Measurements from ENCODE around the gene TMEM108. TPM values are rescaled to one million over a fixed set of nuclear protein-coding genes. Genes with fewer than 3 reads are reported as not detected.

The TMEM108 gene
- total RNA-seq, 4 donors from 2014 or later, result 0.21 to 1.5 TPM; not detected in 2

GRCh38 chr3:133394561-133395311, 356.5 kb downstream of the TMEM108 start:
- Histone ChIP-seq H3K27ac (no peak overlapping the region), H3K9me3 (no peaks in the 10 kb centered on the region), H3K4me1 (no peaks in the 10 kb centered on the region), H3K4me3 (no peak overlapping the region), H3K27me3 (no peaks in the 10 kb centered on the region), H3K36me3 (no peaks in the 10 kb centered on the region)
- DNase-seq (ENCODE audit: low spot score in 2 of 2), result no peak
- TF ChIP-seq POLR2A (IDR thresholded peaks at IDR 0.05), result no peak
- TF ChIP-seq CTCF (IDR thresholded peaks at IDR 0.05), result no peak
- TF ChIP-seq EP300 (IDR thresholded peaks at IDR 0.05), result no peak
- WGBS, 2 donors, result 75 to 92% methylated on average over 1 of the region's 1 CpG

GRCh38 chr3:133396906-133397305, 358.7 kb downstream of the TMEM108 start:
- H3K27me3 ChIP-seq, result no peaks in the 10 kb centered on the region
- H3K27ac ChIP-seq, result no peak overlapping the region
- 75 to 78% methylated on average over 10 of the region's 10 CpGs for WGBS, 2 donors
- no peaks in the 10 kb centered on the region for H3K36me3 ChIP-seq
- no peak overlapping the region for H3K4me3 ChIP-seq
- no peaks in the 10 kb centered on the region for H3K4me1 ChIP-seq
- no peaks in the 10 kb centered on the region for H3K9me3 ChIP-seq
- no peak for DNase-seq (ENCODE audit: low spot score in 2 of 2)
- TF ChIP-seq POLR2A (IDR thresholded peaks at IDR 0.05) (no peak), CTCF (IDR thresholded peaks at IDR 0.05) (no peak), EP300 (IDR thresholded peaks at IDR 0.05) (no peak)

DNA sequence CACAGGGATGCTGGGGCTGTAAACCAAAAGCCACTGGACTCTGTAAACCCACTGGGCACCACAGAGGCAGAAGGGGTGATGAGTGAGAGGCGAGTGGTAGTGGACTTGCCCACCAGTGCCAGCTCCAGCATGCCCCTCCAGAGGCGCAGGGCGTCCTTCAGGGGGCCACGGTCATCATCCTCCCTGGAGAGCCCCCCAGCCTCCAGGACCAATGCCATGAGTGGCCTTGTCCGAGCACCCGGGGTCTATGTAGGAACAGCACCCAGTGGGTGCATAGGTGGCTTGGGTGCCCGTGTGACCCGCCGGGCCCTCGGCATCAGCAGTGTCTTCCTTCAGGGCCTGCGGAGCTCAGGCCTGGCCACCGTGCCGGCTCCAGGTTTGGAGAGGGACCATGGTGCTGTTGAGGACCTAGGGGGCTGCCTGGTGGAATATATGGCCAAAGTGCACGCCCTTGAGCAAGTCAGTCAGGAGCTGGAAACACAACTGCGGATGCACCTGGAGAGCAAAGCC, 361.9 kb downstream of the TMEM108 start, which contains the start of gene BFSP2:
Gene BFSP2, plus strand, starts transcription at position 51 of the 510 bp plus-strand sequence. Its CDS starts 28 bp downstream, at position 79.
- no peak for DNase-seq (ENCODE audit: low spot score in 2 of 2)
- Histone ChIP-seq H3K27me3 (no peaks in the 10 kb centered on the region), H3K36me3 (no peaks in the 10 kb centered on the region), H3K9me3 (no peaks in the 10 kb centered on the region), H3K27ac (no peak within 1 kb of the TSS), H3K4me3 (no peak within 1 kb of the TSS), H3K4me1 (no peaks in the 10 kb centered on the region)
- WGBS, 2 donors, result 93 to 99% methylated on average over 7 to 10 of the region's 15 CpGs
- TF ChIP-seq EP300 (IDR thresholded peaks at IDR 0.05) (no peak), CTCF (IDR thresholded peaks at IDR 0.05) (no peak), POLR2A (IDR thresholded peaks at IDR 0.05) (no peak)

DNA sequence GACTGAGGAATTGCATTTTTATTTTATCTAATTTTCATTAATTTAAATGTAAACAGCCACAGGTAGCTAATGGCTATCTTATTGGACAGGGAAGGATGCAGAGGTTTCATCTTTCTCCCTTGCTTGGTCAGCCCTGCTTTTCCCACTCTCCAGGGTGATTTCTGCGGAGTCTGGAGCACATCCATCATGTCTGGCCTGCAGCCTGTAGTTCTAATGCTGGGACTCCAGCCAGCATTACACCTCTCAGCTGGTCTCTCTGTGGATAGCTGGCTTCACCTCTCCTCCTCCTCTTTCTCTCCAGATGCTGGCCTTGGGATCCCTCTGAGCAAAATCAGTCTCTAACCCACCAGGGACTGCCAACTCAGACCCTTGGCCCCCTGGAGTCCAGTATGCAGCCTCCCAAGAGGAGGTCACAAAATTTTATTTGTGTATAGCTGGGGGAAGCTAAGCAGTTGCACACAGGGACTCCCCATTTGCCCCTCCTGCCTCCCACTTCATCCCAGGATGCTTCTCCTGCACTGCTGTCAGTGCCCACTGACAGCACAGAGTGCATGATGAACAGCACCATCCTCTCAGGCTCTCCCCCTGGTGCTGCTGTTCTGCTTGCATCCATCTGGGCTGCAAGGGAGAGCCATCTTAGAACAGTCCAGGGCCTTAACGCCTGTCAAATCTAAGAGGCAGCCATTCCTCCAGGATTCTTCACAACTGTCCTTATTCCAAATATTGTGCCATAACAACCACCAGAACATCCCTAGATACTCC, 363.4 kb downstream of the TMEM108 start:
- H3K4me1 ChIP-seq, result no peaks in the 10 kb centered on the region
- H3K36me3 ChIP-seq, result no peaks in the 10 kb centered on the region
- TF ChIP-seq EP300 (IDR thresholded peaks at IDR 0.05), result no peak
- no peak for TF ChIP-seq CTCF (IDR thresholded peaks at IDR 0.05)
- no peak for TF ChIP-seq POLR2A (IDR thresholded peaks at IDR 0.05)
- H3K27me3 ChIP-seq, result no peaks in the 10 kb centered on the region
- no peak overlapping the region for H3K27ac ChIP-seq
- H3K4me3 ChIP-seq, result no peak overlapping the region
- DNase-seq (ENCODE audit: low spot score in 2 of 2), result no peak
- WGBS, 2 donors, result 70 to 72% methylated on average over 2 of the region's 2 CpGs
- H3K9me3 ChIP-seq, result no peaks in the 10 kb centered on the region

DNA sequence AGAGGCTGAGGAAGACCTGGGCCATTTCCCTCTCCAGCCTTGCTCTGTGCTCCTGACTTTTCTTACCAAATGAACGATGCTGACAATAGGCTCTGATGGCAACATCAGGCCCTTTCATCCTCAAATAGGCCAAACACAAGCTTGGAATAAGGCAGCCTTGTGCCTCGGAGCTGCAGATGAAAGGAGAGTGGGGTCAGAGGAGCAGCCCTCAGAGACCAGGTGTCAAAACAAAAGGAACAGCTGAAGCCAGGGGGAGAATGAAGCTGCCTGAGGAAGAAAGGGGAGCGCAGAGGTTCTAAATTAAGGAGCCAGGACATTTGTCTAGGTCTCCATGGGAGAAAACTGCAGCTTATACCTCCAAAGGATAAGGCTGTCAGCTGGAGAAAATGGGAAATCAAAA, 366.7 kb downstream of the TMEM108 start:
- no peaks in the 10 kb centered on the region for H3K36me3 ChIP-seq
- TF ChIP-seq EP300 (IDR thresholded peaks at IDR 0.05) (no peak), CTCF (IDR thresholded peaks at IDR 0.05) (no peak), POLR2A (IDR thresholded peaks at IDR 0.05) (no peak)
- H3K9me3 ChIP-seq, result no peaks in the 10 kb centered on the region
- WGBS, 2 donors, result 51 to 63% methylated on average over 3 of the region's 3 CpGs
- no peak overlapping the region for H3K4me3 ChIP-seq
- no peaks in the 10 kb centered on the region for H3K27me3 ChIP-seq
- no peak for DNase-seq (ENCODE audit: low spot score in 2 of 2)
- no peak overlapping the region for H3K27ac ChIP-seq
- H3K4me1 ChIP-seq, result no peaks in the 10 kb centered on the region
